Non-pigmented ciliary epithelial cell (primary cell): ENCODE results near the gene POU2F1.

ENCODE experiments used
- DNase-seq: peaks from one replicate; pipeline ENCODE4 v3.0.0-alpha.2; 2010; ENCODE audit warnings: low read depth

The POU2F1 gene

GRCh38 chr1:167220537-167221125, at the start of gene POU2F1:
POU2F1 (plus strand) TSS chr1:167220886; CDS start chr1:167220898, 12 bp downstream.
- DNase-seq, result peak; percentile 82

GRCh38 chr1:167171286-167171929, 49.3 kb upstream of the POU2F1 start:
- DNase-seq, result no peak

DNA sequence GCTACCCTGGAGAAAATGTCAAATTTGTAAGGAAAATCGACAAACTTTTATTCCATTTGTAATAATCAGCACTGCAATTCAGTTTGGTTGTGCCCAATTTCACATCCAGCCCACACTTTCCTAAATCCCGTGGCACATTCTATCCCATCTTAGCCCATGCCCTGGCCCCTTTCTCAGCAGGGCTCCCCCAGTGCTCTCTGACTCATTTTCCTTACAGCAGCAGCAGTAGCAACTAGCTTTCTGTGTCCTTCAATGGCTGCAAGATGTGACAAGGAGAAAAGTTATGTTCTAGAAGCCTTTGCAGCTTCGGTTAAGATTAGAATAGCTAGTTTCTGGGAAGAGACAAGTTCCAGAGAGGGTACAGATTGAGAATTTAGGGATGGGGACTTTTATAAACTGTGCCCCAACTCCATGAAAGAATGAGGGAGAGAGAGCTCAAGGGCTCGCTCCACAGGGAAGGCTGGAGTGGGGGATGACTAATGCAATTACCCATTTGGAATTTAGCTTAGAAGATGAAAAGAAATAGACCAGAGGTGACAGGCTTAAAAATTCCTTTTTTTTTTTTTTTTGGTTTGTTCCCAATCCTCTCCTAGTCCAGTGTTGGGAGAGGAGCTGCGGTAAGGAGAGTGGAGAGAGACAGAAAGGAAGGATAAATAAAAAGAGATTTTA, 47.0 kb upstream of the POU2F1 start:
- no peak for DNase-seq

DNA sequence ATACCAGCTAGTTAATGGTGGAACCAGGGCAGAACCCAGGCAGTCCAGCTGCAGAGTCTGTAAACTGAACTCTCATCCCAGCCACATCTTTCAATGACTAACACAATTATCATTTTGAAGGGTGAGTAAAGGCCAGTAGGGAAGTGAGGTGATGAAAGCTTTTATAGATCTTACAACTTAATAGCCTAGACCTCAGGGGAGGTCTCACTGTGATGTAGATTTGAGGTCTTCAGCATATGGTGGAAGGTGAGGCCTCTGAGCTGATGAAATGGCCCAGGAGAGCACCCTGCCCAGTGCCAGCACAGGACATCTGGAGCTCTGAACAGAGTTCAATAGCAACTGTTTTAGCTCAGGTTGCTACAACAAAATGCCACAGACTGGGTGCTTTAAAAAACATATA, 44.8 kb upstream of the POU2F1 start:
- DNase-seq, result no peak

DNA sequence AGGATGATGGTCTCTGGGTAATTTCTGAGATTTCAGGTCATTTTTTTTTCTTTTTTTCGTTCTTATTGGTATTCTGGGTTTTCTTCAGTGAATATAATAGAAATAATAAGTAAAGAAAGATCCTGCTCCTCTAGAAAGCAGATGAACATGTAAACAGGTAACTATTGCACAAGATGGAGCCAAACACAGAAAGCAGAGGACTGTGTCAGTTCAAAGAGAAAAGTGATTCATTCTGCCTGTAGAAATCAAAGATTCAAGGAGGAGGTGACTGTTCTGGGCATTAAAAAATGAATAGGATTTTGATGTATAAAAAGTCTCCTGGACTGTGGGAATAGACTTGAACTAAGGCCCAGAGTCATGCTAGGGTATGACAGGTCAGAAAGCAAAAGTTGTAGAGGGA, 41.9 kb upstream of the POU2F1 start:
- DNase-seq, result no peak

- no peak for DNase-seq
Measured at GRCh38 chr1:167182571-167183320, 37.9 kb upstream of the POU2F1 start.

DNA sequence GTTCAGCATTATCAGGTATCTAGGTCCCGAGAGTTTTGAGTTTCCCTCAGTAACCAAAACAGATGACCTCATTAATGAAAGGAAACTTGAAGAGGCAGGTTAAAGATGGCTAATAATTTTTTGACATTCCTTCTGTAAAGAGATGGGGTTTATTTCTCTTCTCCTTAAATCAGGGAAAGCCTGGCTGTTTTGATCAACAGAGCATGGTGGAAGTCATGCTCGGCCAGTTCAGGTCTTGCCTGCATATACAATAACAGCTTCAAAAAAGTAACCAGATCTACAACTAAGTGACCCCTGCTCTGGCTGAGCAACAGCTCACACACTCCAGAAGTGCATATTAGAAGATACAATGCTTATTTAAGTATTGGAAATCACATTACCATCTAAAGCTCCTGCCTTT, 36.6 kb upstream of the POU2F1 start:
- DNase-seq, result no peak

- DNase-seq, result no peak
Measured at GRCh38 chr1:167185062-167185461, 35.6 kb upstream of the POU2F1 start.

GRCh38 chr1:167185974-167186657, 34.6 kb upstream of the POU2F1 start:
- DNase-seq, result no peak

GRCh38 chr1:167186771-167187170, 33.9 kb upstream of the POU2F1 start:
- no peak for DNase-seq

GRCh38 chr1:167190747-167191237, 29.9 kb upstream of the POU2F1 start:
- DNase-seq, result no peak

GRCh38 chr1:167191958-167192357, 28.7 kb upstream of the POU2F1 start:
- DNase-seq, result no peak

DNA sequence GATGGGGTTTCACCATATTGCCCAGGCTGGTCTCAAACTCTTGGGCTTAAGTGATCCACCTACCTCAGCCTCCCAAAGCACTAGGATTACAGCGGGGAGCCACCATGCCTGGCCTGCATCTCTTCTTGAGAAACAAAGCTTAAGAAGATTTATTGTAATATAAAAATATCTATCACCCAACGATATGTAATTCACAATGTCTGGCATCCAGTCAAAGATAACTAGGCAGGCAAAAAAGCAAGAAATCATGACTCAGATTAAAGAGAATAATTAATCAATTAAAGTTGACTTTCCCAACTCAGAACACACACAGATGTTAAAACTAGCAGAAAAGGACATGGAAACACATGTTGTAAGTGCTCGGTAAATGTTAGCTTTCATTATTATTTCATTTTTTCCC, 26.5 kb upstream of the POU2F1 start:
- no peak for DNase-seq

DNA sequence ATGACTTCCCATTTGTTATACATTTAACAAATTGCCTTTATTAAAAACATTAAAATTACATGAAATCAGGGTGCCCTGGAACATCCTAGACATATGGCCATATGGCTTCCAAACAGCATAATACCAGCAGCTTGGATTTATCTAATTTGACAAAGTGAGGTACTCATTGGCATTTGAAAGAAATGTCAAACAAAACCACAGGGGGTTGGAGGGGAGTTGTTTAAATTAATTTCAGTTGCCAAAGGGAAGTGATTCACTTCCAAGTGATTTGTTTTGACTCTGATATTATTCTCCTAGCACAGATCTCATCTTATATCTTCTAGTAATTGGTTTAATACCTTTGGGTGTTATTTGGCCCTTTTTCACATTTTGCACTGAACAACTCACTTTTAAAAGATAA, 24.5 kb upstream of the POU2F1 start:
- no peak for DNase-seq

DNA sequence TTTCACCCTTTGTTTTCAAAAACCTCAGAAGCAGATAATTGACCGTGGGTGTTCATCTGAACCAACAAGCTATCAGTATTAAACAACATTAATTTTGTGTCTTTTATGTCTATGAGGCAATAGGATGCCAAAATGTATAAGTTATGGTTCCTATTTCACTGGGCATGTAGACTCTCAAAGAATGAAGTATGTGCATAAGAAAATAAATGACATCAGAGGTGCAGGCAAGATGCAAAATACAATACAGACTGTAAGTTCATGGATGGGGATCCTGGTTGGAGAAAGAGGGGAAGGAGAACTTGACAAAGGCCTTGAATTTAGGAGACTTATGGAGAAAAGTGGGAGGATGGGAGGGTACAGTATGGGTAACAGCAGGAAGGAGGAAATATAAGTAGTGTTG, 23.4 kb upstream of the POU2F1 start:
- no peak for DNase-seq

- DNase-seq, result no peak
Measured at GRCh38 chr1:167197692-167198091, 23.0 kb upstream of the POU2F1 start.

DNA sequence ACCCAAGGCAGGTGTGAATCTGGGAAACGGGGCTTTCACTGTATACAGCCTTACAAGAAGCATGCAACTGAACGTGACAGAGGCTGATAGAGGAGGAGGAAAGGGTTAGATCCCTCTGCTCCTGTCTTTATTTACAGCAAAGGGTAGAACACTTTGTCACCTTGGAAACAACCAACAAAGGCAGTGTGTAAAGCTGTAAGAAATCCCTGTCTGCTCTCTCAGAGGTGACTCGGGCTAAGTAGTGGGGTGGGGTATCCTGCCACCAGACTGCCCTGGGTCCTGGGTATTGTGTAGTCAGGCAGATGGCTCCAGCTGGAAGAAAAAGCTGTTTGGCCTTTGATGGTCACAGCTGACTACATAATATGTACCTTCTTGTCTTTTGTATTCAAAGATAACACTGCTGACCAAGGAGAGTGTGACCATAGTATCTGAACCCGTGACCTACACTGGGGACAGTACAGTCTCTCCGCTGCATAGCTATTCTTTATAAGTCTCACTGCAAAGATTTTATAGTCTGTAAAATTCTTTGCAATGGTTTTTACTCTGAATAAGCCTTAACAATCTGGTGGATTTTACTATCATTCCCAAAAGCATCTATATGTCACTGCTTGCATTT, 22.1 kb upstream of the POU2F1 start:
- DNase-seq, result no peak

DNA sequence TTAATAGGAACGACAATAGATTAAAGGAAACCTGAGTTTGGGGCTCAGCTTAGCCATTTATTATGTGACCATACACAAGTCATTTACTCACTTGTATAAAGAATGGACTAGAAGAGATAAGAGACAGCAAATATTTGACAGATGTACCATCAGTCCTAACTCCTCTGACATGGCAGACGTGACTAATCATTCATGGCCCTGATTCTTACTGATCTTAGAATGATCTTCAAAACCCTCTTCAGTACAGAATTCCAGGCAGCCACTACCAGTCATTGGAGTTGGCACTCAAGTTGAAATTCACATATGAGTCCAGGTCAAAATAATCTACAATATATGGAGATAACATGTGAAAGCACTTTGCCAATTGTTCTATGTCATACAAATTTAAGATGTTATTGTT, 21.0 kb upstream of the POU2F1 start:
- no peak for DNase-seq

DNA sequence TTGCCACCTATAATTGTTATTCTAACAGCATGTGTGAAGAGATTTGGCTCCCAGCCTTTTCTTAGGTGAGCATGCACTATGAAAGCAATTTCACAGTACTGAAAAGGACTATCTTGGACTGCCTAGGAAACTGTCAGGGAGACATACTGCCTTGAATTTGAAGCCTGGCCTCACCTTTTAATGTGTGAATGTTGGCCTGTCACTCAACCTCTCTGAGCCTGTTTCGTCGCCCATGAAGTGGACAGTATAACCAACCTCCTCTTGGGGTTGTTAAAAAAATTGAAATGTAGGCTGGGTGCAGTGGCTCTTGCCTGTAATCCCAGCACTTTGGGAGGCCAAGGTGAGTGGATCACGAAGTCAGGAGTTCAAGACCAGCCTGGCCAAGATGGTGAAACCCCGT, 20.4 kb upstream of the POU2F1 start:
- DNase-seq, result no peak

DNA sequence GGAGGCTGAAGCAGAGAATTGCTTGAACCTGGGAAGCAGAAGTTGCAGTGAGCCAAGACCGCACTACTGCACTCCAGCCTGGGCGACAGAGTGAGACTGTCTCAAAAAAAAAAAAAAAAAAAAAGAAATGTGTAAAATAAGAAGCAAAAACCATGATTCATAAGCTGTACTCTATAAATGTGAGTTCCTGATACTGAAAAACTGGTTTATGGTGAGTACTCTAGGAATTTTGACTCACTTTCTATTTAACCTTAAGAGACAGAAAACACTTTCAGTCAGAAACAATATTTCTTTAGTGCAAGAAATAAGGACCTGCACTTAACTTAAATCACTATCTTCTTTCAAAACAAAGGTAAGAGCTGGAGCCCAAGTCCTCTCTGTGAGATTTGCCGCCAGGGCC, 19.9 kb upstream of the POU2F1 start:
- no peak for DNase-seq

DNA sequence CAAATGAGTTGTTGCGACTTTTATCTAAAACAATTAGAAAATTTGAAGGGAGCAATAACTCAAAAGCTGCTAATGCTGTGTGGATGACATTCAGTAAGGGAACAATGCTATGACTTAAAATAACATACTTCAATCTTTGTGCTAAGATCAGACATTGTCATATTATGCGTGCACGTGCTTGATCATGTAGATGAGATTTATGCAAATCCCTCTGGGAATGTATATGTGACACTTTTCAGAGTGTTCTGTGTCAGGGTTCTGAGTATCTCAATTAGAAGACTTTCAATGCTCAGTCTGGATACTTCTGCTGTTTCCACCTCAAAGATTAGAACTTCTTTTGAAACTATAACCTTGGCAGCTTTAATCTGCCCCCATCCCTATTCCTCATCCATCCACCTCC, 18.6 kb upstream of the POU2F1 start:
- no peak for DNase-seq
